Right lobe of liver (tissue), 6 donors: ENCODE data around the gene FAM234B. TPM values are rescaled to one million over a fixed set of nuclear protein-coding genes. Genes with fewer than 3 reads are reported as not detected.
A peak's percentile ranks its signal among the peaks of the same experiment; 100 is the strongest.

Source experiments
- ATAC-seq, 4 donors: fragments of 200-7000 bp; cut with Tn5 transposase; one replicate each; pipeline ENCODE4 v1.9.1; 2020; ENCODE audit warnings: mild to moderate bottlenecking in 4 of 4, moderate library complexity in 4 of 4
- DNase-seq, 3 donors: peaks; one replicate each; pipeline ENCODE4 v3.0.0-alpha.2; 2020
- H3K27ac ChIP-seq, 3 donors: fragments of 200-600 bp; one replicate each; pipeline ENCODE4 v1.8.0; 2022
- H3K27me3 ChIP-seq, 2 donors: fragments of 200-600 bp; one replicate each; pipeline ENCODE4 v1.8.0; 2022
- H3K36me3 ChIP-seq, 4 donors: fragments of 200-600 bp; sonication (generic) in 1 of 4; one replicate each; pipeline versions ENCODE4 v1.5.1 to v1.8.0; 2017 to 2022; ENCODE audit warnings: control low read depth in 1 of 4
- H3K4me1 ChIP-seq, 4 donors: fragments of 200-600 bp; sonication (generic) in 1 of 4; one replicate each; pipeline versions ENCODE4 v1.5.1 to v1.8.0; 2017 to 2022; ENCODE audit warnings: control low read depth in 1 of 4
- H3K4me3 ChIP-seq, 3 donors: fragments of 200-600 bp; one replicate each; pipeline ENCODE4 v1.8.0; 2022
- H3K9me3 ChIP-seq, 4 donors: fragments of 200-600 bp; sonication (generic) in 1 of 4; one replicate each; pipeline versions ENCODE4 v1.5.1 to v1.8.0; 2017 to 2022; ENCODE audit warnings: control low read depth in 1 of 4
- CTCF ChIP-seq, 4 donors: fragments of 200-600 bp in 3 of 4; fragments of 450-650 bp in 1 of 4; IDR thresholded peaks; one replicate each; pipeline versions ENCODE4 v1.5.1 to v1.8.0; 2016 to 2022; ENCODE audit warnings: antibody characterized with exemption in 4 of 4, mild to moderate bottlenecking in 2 of 4
- POLR2A ChIP-seq: fragments of 450-650 bp; IDR thresholded peaks from one replicate; pipeline ENCODE4 v1.6.1; 2017; ENCODE audit warnings: antibody characterized with exemption, mild to moderate bottlenecking
- WGBS: methylation state at CpG from one replicate; pipeline ENCODE4 v1.1.6; 2018; ENCODE audit warnings: low coverage, low lambda C conversion rate; ENCODE audit not compliant: insufficient coverage; ENCODE audit errors: missing lambda C conversion rate; 5-methylcytosine and 5-hydroxymethylcytosine counted together
- intact Hi-C, 2 donors: fragments of 100-400 bp; cut with DNase I; formaldehyde crosslinking; loops; one replicate each; pipeline versions ENCODE4 v1.11.2 to v1.14.1; 2022
- total RNA-seq, 6 experiments: library from RNA; depleted of rRNA in 2 of 6; stranded (reverse); fragments of >200 nt in 2 of 6; fragmentation: NEBNext Ultra II Directional in 3 of 6; extraction: Animal tissue kit (Norgen Biotek cat#: 25700) in 3 of 6; gene quantifications; one replicate each; pipeline versions ENCODE4 v1.1.0 to v1.2.4, GENCODE V29; 2016 to 2023
- donor health status: DM: no; HTN: yes; CAD: no.
- donor health status: DM: no; HTN: no; CAD: no.
- donor health status: DM: no; HTN: no; CAD: no.
- donor health status: DM: no; HTN: yes; CAD: no.
- donor health status: DM: no; HTN: yes; CAD: no.

Gene FAM234B
- total RNA-seq, 6 experiments from 2014 or later = 2.9 to 4.8 (median 3.2) TPM

- no peaks in the 10 kb centered on the region for H3K27me3 ChIP-seq
- no peak overlapping the region for H3K4me3 ChIP-seq
- no peak overlapping the region for H3K27ac ChIP-seq
- intact Hi-C loops = no loop called here
- H3K36me3 ChIP-seq = no peaks in the 10 kb centered on the region
- ATAC-seq = no peak
- 66% methylated on average over 11 of the region's 15 CpGs for WGBS
- H3K4me1 ChIP-seq = no peaks in the 10 kb centered on the region
- TF ChIP-seq POLR2A (no peak), CTCF (IDR thresholded peaks at IDR 0.05) (no peak)
- no peaks in the 10 kb centered on the region for H3K9me3 ChIP-seq
- no peak for DNase-seq
Measured at GRCh38 chr12:13114251-13115052, 70.3 kb downstream of the FAM234B start.

GRCh38 chr12:13116259-13116658 lies 72.1 kb downstream of the FAM234B start:
- ATAC-seq (no peak), DNase-seq (no peak)
- H3K36me3 ChIP-seq = no peaks in the 10 kb centered on the region
- intact Hi-C loops = no loop called here
- H3K4me1 ChIP-seq = no peaks in the 10 kb centered on the region
- no peak for TF ChIP-seq CTCF (IDR thresholded peaks at IDR 0.05)
- TF ChIP-seq POLR2A = no peak
- H3K9me3 ChIP-seq = no peaks in the 10 kb centered on the region
- no peaks in the 10 kb centered on the region for H3K27me3 ChIP-seq
- WGBS = 73% methylated on average over 7 of the region's 7 CpGs
- no peak overlapping the region for H3K4me3 ChIP-seq
- H3K27ac ChIP-seq = no peak overlapping the region

- Histone ChIP-seq H3K4me1 (no peaks in the 10 kb centered on the region), H3K9me3 (no peaks in the 10 kb centered on the region), H3K4me3 (no peak overlapping the region), H3K27me3 (no peaks in the 10 kb centered on the region), H3K36me3 (no peaks in the 10 kb centered on the region), H3K27ac (no peak overlapping the region)
- intact Hi-C loops = no loop called here
- TF ChIP-seq CTCF (IDR thresholded peaks at IDR 0.05) (no peak), POLR2A (no peak)
- ATAC-seq (no peak), DNase-seq (no peak)
- WGBS = 67% methylated on average over 6 of the region's 6 CpGs
Measured at GRCh38 chr12:13117029-13117428, 72.8 kb downstream of the FAM234B start.

- DNase-seq (no peak), ATAC-seq (peak in 1 of 4 donors; percentile 28)
- H3K4me3 ChIP-seq = no peak overlapping the region
- 79% methylated on average over 2 of the region's 2 CpGs for WGBS
- no peaks in the 10 kb centered on the region for H3K9me3 ChIP-seq
- no peaks in the 10 kb centered on the region for H3K27me3 ChIP-seq
- no peaks in the 10 kb centered on the region for H3K4me1 ChIP-seq
- H3K36me3 ChIP-seq = no peaks in the 10 kb centered on the region
- TF ChIP-seq CTCF (IDR thresholded peaks at IDR 0.05) (no peak), POLR2A (no peak)
- no peak overlapping the region for H3K27ac ChIP-seq
- intact Hi-C loops = no loop called here
Measured at GRCh38 chr12:13119826-13120225, 75.6 kb downstream of the FAM234B start.
